ENCODE measurements around the gene HDDC3.

Gene HDDC3

DNA sequence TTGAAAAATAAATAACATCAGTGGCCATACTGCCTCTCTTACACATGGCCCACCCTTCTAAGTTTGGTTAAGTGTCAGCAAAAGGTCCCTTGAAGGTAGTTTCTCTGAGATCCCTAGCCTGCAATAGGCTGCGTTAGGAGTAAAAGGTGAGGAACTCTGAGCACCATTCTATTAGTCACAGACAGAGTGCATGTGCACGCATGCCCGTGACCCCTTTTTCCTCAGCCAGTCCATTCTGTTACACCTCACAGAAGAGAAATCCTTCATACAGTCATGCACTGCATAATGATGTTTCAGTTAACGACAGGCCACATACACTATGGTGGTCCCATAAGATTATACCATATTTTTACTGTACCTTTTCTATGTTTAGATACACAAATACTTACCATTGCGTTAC, 34.9 kb upstream of the HDDC3 start:
- TF ChIP-seq, protein P1, sequence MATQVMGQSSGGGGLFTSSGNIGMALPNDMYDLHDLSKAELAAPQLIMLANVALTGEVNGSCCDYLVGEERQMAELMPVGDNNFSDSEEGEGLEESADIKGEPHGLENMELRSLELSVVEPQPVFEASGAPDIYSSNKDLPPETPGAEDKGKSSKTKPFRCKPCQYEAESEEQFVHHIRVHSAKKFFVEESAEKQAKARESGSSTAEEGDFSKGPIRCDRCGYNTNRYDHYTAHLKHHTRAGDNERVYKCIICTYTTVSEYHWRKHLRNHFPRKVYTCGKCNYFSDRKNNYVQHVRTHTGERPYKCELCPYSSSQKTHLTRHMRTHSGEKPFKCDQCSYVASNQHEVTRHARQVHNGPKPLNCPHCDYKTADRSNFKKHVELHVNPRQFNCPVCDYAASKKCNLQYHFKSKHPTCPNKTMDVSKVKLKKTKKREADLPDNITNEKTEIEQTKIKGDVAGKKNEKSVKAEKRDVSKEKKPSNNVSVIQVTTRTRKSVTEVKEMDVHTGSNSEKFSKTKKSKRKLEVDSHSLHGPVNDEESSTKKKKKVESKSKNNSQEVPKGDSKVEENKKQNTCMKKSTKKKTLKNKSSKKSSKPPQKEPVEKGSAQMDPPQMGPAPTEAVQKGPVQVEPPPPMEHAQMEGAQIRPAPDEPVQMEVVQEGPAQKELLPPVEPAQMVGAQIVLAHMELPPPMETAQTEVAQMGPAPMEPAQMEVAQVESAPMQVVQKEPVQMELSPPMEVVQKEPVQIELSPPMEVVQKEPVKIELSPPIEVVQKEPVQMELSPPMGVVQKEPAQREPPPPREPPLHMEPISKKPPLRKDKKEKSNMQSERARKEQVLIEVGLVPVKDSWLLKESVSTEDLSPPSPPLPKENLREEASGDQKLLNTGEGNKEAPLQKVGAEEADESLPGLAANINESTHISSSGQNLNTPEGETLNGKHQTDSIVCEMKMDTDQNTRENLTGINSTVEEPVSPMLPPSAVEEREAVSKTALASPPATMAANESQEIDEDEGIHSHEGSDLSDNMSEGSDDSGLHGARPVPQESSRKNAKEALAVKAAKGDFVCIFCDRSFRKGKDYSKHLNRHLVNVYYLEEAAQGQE (IDR thresholded peaks at IDR 0.05; ENCODE audit: low read depth) = no peak
- no peak for TF ChIP-seq CEBPB (IDR thresholded peaks at IDR 0.05)

DNA sequence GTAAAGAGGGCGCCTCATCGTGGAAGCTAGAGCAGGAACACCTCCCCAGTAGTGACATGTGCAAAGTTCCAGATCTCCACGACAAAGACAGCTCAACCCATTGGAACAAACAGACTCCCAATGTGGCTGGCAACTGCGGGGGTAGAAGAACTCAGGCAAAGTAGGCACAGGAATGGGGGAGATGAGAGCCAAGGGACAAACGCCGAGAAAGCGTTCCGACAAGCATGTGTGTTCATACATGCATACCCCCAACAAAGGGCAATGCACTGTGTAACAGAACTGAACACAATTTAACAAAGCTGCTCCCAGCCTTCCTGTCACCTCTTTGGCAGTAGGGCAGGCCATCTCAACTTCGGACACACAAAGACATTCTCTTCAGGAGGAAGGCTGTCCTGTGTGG, 33.9 kb upstream of the HDDC3 start:
- TF ChIP-seq CEBPB (IDR thresholded peaks at IDR 0.05) (no peak), FOXM1 (IDR thresholded peaks at IDR 0.05; ENCODE audit: borderline replicate concordance, low read depth) (no peak), EGR1 (IDR thresholded peaks at IDR 0.05) (no peak), TAF1 (IDR thresholded peaks at IDR 0.05; ENCODE audit: low read depth) (no peak), YY1 (IDR thresholded peaks at IDR 0.05; ENCODE audit: low read depth) (no peak), ZBTB7A (IDR thresholded peaks at IDR 0.05; ENCODE audit: low read depth) (no peak), RAD21 (IDR thresholded peaks at IDR 0.05; ENCODE audit: low read depth) (no peak), TEAD4 (IDR thresholded peaks at IDR 0.05) (no peak), TCF12 (IDR thresholded peaks at IDR 0.05; ENCODE audit: low read depth) (no peak), EP300 (IDR thresholded peaks at IDR 0.05; ENCODE audit: borderline replicate concordance) (no peak), NFIC (IDR thresholded peaks at IDR 0.05) (no peak), CREB1 (IDR thresholded peaks at IDR 0.05; ENCODE audit: low read depth) (no peak)
- TF ChIP-seq, protein P1 (IDR thresholded peaks at IDR 0.05; ENCODE audit: low read depth) = no peak
- TF ChIP-seq, protein P2, sequence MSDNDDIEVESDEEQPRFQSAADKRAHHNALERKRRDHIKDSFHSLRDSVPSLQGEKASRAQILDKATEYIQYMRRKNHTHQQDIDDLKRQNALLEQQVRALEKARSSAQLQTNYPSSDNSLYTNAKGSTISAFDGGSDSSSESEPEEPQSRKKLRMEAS (IDR thresholded peaks at IDR 0.05) = no peak
- TF ChIP-seq, protein P3, sequence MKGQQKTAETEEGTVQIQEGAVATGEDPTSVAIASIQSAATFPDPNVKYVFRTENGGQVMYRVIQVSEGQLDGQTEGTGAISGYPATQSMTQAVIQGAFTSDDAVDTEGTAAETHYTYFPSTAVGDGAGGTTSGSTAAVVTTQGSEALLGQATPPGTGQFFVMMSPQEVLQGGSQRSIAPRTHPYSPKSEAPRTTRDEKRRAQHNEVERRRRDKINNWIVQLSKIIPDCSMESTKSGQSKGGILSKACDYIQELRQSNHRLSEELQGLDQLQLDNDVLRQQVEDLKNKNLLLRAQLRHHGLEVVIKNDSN (IDR thresholded peaks at IDR 0.05) = no peak

DNA sequence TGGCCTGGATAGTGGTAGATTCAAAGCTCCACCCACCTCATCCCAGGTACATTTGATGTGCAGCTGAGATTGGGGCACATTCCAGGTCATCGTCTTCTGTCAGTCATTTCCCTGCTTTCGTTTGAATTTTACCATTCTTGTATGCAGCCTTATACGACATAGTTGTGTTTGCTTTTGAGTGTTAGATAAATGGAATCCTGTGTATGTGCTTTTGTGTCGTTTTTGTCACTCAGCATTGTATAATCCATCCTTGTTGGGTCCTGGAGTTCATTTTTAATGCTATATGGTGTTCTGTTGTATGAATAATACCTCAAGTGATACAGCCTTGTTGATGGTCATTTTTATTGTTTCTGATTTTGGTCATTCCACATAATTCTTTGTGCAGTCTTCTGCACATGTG, 29.7 kb upstream of the HDDC3 start:
- TF ChIP-seq CEBPB (IDR thresholded peaks at IDR 0.05) (no peak), ZBTB7A (IDR thresholded peaks at IDR 0.05; ENCODE audit: low read depth) (no peak)
- TF ChIP-seq, protein P1 (IDR thresholded peaks at IDR 0.05; ENCODE audit: low read depth) = no peak

DNA sequence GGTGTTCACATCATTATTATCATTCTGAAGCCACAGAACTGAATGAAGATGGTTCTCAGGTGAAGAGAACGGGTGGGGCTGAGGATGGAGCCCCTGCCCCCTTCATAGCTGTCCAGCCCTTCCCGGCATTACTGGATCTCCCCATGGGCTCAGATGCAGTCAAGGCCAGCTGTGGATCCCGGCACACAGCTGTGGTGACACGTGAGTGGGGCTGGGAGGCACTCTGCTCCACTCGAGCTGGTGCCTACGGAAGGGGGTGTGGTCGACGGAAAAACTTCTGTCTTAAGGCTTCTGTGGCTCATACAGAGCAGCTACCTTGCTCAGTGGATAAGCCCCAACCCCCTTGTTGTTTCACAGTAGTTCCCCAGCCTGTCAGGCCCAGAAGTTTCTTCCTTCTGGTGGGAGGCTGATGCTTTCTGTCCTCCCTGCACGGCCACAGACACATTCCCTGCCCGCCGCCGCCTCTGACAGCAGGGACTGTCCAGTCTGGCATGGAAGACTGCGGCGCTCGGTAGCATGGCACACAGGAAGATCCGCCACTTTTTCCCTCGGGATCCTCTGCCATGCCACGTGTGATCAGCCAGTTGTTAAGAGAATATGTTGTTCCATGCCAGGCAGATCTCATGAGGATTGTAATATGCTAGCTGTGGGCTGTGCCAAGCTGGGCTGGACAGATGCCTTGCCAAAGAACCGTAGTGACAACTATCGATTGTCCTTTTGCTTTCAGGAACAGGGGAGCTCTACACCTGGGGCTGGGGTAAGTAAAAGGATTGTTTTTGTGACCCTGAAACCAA, 28.1 kb upstream of the HDDC3 start:
- TF ChIP-seq TCF12 (IDR thresholded peaks at IDR 0.05; ENCODE audit: low read depth) (no peak), FOXM1 (IDR thresholded peaks at IDR 0.05; ENCODE audit: borderline replicate concordance, low read depth) (no peak), YY1 (IDR thresholded peaks at IDR 0.05; ENCODE audit: low read depth) (no peak), RAD21 (IDR thresholded peaks at IDR 0.05; ENCODE audit: low read depth) (no peak), NFIC (IDR thresholded peaks at IDR 0.05) (no peak)

DNA sequence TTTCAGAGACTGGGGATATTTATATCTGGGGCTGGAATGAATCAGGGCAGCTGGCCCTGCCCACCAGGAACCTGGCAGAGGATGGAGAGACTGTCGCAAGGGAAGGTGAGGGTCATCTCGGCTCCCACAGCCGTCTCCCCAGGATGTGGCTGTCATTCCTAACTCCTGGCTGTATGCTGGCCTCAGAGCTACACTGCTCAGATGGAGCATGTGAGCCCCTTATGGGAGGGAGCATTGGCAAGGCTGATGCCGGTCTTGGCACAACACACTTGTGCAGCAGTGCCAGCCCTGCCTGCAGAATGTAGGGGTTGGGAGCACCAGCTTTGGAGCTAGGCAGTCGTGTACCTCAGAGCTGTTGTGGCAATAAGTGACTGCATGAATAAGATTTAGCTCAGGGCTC, 27.5 kb upstream of the HDDC3 start:
- no peak for TF ChIP-seq CREB1 (IDR thresholded peaks at IDR 0.05; ENCODE audit: low read depth)
- no peak for TF ChIP-seq ZBTB7A (IDR thresholded peaks at IDR 0.05; ENCODE audit: low read depth)
- no peak for TF ChIP-seq FOXM1 (IDR thresholded peaks at IDR 0.05; ENCODE audit: borderline replicate concordance, low read depth)
- TF ChIP-seq, protein P2 (IDR thresholded peaks at IDR 0.05) = no peak

Measured in Ishikawa (cell line).